SK-N-SH (cell line): ENCODE data around the gene FDXACB1. TPM values are rescaled to one million over a fixed set of nuclear protein-coding genes. Genes with fewer than 3 reads are reported as not detected.
A peak's percentile ranks its signal among the peaks of the same experiment; 100 is the strongest.

Source experiments
- CTCF ChIA-PET: fragments of 300-600, 350-600 bp; formaldehyde crosslinking; extraction: SDS; loops from one replicate; lab custom pipeline; 2021; lab: Yijun Ruan, JAX
- POLR2A ChIA-PET: fragments of 350-600 bp; sonication (Branson Sonifier 250); formaldehyde crosslinking; extraction: SDS; loops from one replicate; lab custom pipeline; 2020; ENCODE audit warnings: antibody characterized with exemption, inconsistent platforms; lab: Yijun Ruan, JAX
- DNase-seq: peaks from one replicate; pipeline ENCODE4 v3.0.0; 2012
- H2AFZ ChIP-seq: fragments of 200-600 bp; sonication (generic); 2 replicates; pipeline ENCODE4 v1.8.1; 2016; ENCODE audit warnings: antibody characterized with exemption, mild to moderate bottlenecking, low read depth
- H3F3A ChIP-seq: fragments of 200-600 bp; sonication (generic); replicated peaks from 2 replicates; pipeline ENCODE3; 2016; ENCODE audit warnings: antibody characterized with exemption, mild to moderate bottlenecking; ENCODE audit not compliant: insufficient read depth
- H3K27ac ChIP-seq, 2 experiments: fragments of 200-500 bp in 1 of 2; fragments of 200-600 bp in 1 of 2; sonication (Bioruptor generic) in 1 of 2; sonication (generic), shearing (Covaris generic) in 1 of 2; 2 replicates each; pipeline versions ENCODE4 v1.5.1 to v1.6.1; 2014 to 2016; ENCODE audit warnings: low read depth in 2 of 2, inconsistent platforms in 1 of 2, low read length in 1 of 2, mild to moderate bottlenecking in 1 of 2, mixed read lengths in 1 of 2
- H3K27me3 ChIP-seq: fragments of 200-600 bp; sonication (generic), shearing (Covaris generic); 2 replicates; pipeline ENCODE4 v1.6.1; 2016; ENCODE audit warnings: mixed run types; ENCODE audit not compliant: insufficient read depth
- H3K36me3 ChIP-seq, 2 experiments: fragments of 200-500 bp in 1 of 2; fragments of 200-600 bp in 1 of 2; sonication (Bioruptor generic) in 1 of 2; sonication (generic) in 1 of 2; replicated peaks in 1 of 2; 2 replicates each; pipeline versions ENCODE3 to v1.5.1; 2014 to 2016; ENCODE audit warnings: low read length in 1 of 2, mild to moderate bottlenecking in 1 of 2; ENCODE audit not compliant: insufficient read depth in 2 of 2, control insufficient read depth in 1 of 2
- H3K4me1 ChIP-seq, 2 experiments: fragments of 200-500 bp in 1 of 2; fragments of 200-600 bp in 1 of 2; sonication (Bioruptor generic) in 1 of 2; sonication (generic), shearing (Covaris generic) in 1 of 2; 2 replicates each; pipeline versions ENCODE4 v1.5.1 to v1.6.1; 2014 to 2016; ENCODE audit warnings: low read depth in 1 of 2, low read length in 1 of 2, mixed run types in 1 of 2; ENCODE audit not compliant: insufficient read depth in 2 of 2, control insufficient read depth in 1 of 2
- H3K4me2 ChIP-seq: fragments of 200-600 bp; sonication (generic), shearing (Covaris generic); 2 replicates; pipeline ENCODE4 v1.6.1; 2017; ENCODE audit warnings: mixed run types
- H3K4me3 ChIP-seq, 2 experiments: fragments of 200-500 bp in 1 of 2; fragments of 200-600 bp in 1 of 2; sonication (Bioruptor generic) in 1 of 2; sonication (generic), shearing (Covaris generic) in 1 of 2; 2 replicates each; pipeline versions ENCODE4 v1.5.1 to v1.8.1; 2014 to 2016; ENCODE audit warnings: low read depth in 2 of 2, inconsistent platforms in 1 of 2, low read length in 1 of 2, mild to moderate bottlenecking in 1 of 2, mixed read lengths in 1 of 2, moderate library complexity in 1 of 2
- H3K79me2 ChIP-seq: fragments of 200-600 bp; sonication (generic); 2 replicates; pipeline ENCODE4 v1.8.1; 2017; ENCODE audit warnings: mild to moderate bottlenecking; ENCODE audit not compliant: insufficient read depth
- H3K9ac ChIP-seq: fragments of 200-600 bp; sonication (generic); 2 replicates; pipeline ENCODE4 v1.6.1; 2017; ENCODE audit warnings: mixed run types
- H3K9me2 ChIP-seq: fragments of 200-600 bp; sonication (generic); 2 replicates; pipeline ENCODE4 v1.6.1; 2017; ENCODE audit warnings: mixed run types
- H3K9me3 ChIP-seq: fragments of 200-600 bp; sonication (generic); 2 replicates; pipeline ENCODE4 v1.6.1; 2017; ENCODE audit warnings: mixed run types, mild to moderate bottlenecking, moderate library complexity
- H4K20me1 ChIP-seq: fragments of 200-600 bp; sonication (generic); 2 replicates; pipeline ENCODE4 v1.6.1; 2017; ENCODE audit warnings: mild to moderate bottlenecking, mixed run types; ENCODE audit not compliant: insufficient read depth
- CHD2 ChIP-seq: fragments of 150-350 bp; IDR thresholded peaks from 2 replicates; pipeline ENCODE4 v1.6.1; 2018; ENCODE audit warnings: low read length; ENCODE audit not compliant: partially characterized antibody
- EP300 ChIP-seq, 2 experiments: IDR thresholded peaks; 2 replicates each; pipeline versions ENCODE4 v1.4.0 to v1.6.1; 2012; ENCODE audit warnings: borderline replicate concordance in 1 of 2, low read depth in 1 of 2, low read length in 1 of 2
- FOSL2 ChIP-seq: IDR thresholded peaks from 2 replicates; pipeline ENCODE4 v1.4.0; 2012; ENCODE audit warnings: low read depth, mild to moderate bottlenecking, moderate library complexity, borderline replicate concordance
- FOXJ3 ChIP-seq: sonication (generic); formaldehyde crosslinking; IDR thresholded peaks from 2 replicates; pipeline ENCODE4 v1.5.1; 2020; ENCODE audit warnings: mild to moderate bottlenecking, missing genetic modification reagents
- FOXM1 ChIP-seq: IDR thresholded peaks from 2 replicates; pipeline ENCODE4 v1.4.0; 2012; ENCODE audit warnings: low read depth, mild to moderate bottlenecking
- GABPA ChIP-seq: IDR thresholded peaks from 2 replicates; pipeline ENCODE4 v1.4.0; 2012; ENCODE audit warnings: low read depth, mild to moderate bottlenecking
- GATA2 ChIP-seq: sonication (generic); formaldehyde crosslinking; IDR thresholded peaks from 2 replicates; pipeline ENCODE4 v1.5.0; 2020; ENCODE audit warnings: mild to moderate bottlenecking, missing genetic modification reagents
- JUND ChIP-seq: IDR thresholded peaks from 2 replicates; pipeline ENCODE4 v1.4.0; 2012
- MXI1 ChIP-seq: IDR thresholded peaks from 2 replicates; pipeline ENCODE4 v1.6.1; 2012; ENCODE audit warnings: mild to moderate bottlenecking, low read depth, low read length, improper control_type of control experiment
- NFIC ChIP-seq: IDR thresholded peaks from 2 replicates; pipeline ENCODE4 v1.4.0; 2012; ENCODE audit warnings: borderline replicate concordance
- NRF1 ChIP-seq: IDR thresholded peaks from 2 replicates; pipeline ENCODE4 v1.6.1; 2012; ENCODE audit warnings: low read depth, mild to moderate bottlenecking, low read length
- PBX3 ChIP-seq: IDR thresholded peaks from 2 replicates; pipeline ENCODE4; 2012
- POLR2AphosphoS5 ChIP-seq: IDR thresholded peaks from 2 replicates; pipeline ENCODE4 v1.6.1; 2012; ENCODE audit warnings: low read depth, low read length
- RCOR1 ChIP-seq: fragments of 150-350 bp; IDR thresholded peaks from 2 replicates; pipeline ENCODE4 v1.6.1; 2017; ENCODE audit warnings: antibody characterized with exemption, low read length
- REST ChIP-seq: IDR thresholded peaks from 2 replicates; pipeline ENCODE4 v1.6.1; 2012; ENCODE audit warnings: mild to moderate bottlenecking, low read depth, low read length, moderate library complexity
- RFX5 ChIP-seq: IDR thresholded peaks from 2 replicates; pipeline ENCODE4 v1.6.1; 2012; ENCODE audit warnings: mild to moderate bottlenecking, improper control_type of control experiment, low read length
- RXRA ChIP-seq: IDR thresholded peaks from 2 replicates; pipeline ENCODE4 v1.4.0; 2012; ENCODE audit warnings: low read depth, mild to moderate bottlenecking, borderline replicate concordance
- SIN3A ChIP-seq: IDR thresholded peaks from 2 replicates; pipeline ENCODE4 v1.6.1; 2012; ENCODE audit warnings: low read depth, mild to moderate bottlenecking, low read length, moderate library complexity, borderline replicate concordance
- SMC3 ChIP-seq: IDR thresholded peaks from 2 replicates; pipeline ENCODE4 v1.6.1; 2012; ENCODE audit warnings: low read depth, low read length, improper control_type of control experiment
- TAF1 ChIP-seq: IDR thresholded peaks from 2 replicates; pipeline ENCODE4 v1.6.1; 2012; ENCODE audit warnings: low read depth, mild to moderate bottlenecking, low read length, moderate library complexity, borderline replicate concordance
- TCF12 ChIP-seq: IDR thresholded peaks from 2 replicates; pipeline ENCODE4 v1.4.0; 2012
- TEAD4 ChIP-seq: IDR thresholded peaks from 2 replicates; pipeline ENCODE4 v1.4.0; 2012; ENCODE audit warnings: mild to moderate bottlenecking, borderline replicate concordance; ENCODE audit not compliant: insufficient read depth
- USF1 ChIP-seq: IDR thresholded peaks from 2 replicates; pipeline ENCODE4 v1.4.0; 2012; ENCODE audit warnings: low read depth, borderline replicate concordance
- YY1 ChIP-seq: IDR thresholded peaks from 2 replicates; pipeline ENCODE4 v1.4.0; 2012; ENCODE audit warnings: low read depth, mild to moderate bottlenecking
- whole genome bisulfite sequencing: methylation state at CpG from one replicate; pipeline ENCODE4 v1.1.6; 2017; ENCODE audit warnings: low lambda C conversion rate; 5-methylcytosine and 5-hydroxymethylcytosine counted together
- polyA plus RNA-seq, 3 experiments: library from polyadenylated mRNA; depleted of rRNA; stranded (reverse); fragments of >200 nt; gene quantifications; 2 replicates each; pipeline ENCODE4 v1.2.3, GENCODE V29; 2012

The FDXACB1 gene
- polyA plus RNA-seq, 1 of the 3 experiments (the other 2 are of a cell fraction), result 2.8 TPM

GRCh38 chr11:111846636-111847035 lies 32.3 kb downstream of the FDXACB1 start:
- peaks cover 8 to 29% of the 10 kb centered on the region in 2 experiments for H3K36me3 ChIP-seq
- H2AFZ ChIP-seq, result 0 out of 2 replicates have a peak overlapping the region, but pooled peaks have one; percentile 43
- CTCF ChIA-PET, result interaction anchor here (0.7 to 10.7 kb wide), 9 partner anchors 11 to 280 kb away, joined by 3 to 101 read pairs (median 4); no protein-coding TSS in a partner anchor
- H3K27ac ChIP-seq, result peak overlapping the region; percentile 76 to 94; a peak in 3 of 4 replicates
- H4K20me1 ChIP-seq, result no peaks in the 10 kb centered on the region
- peak; percentile 55 for TF ChIP-seq JUND
- peak; percentile 89 for TF ChIP-seq PBX3
- TF ChIP-seq MXI1, result no peak
- no peak for TF ChIP-seq CHD2
- TF ChIP-seq NFIC, result peak; percentile 47; the same call in 1 of the 2 replicates
- TF ChIP-seq SIN3A, result no peak
- peak; percentile 58; the same call in 1 of the 2 replicates for TF ChIP-seq TCF12
- no peak for TF ChIP-seq FOXJ3 (CRISPR knock-in tag)
- no peak for TF ChIP-seq RCOR1
- peak; percentile 70; the same call in 1 of the 2 replicates for TF ChIP-seq FOSL2
- TF ChIP-seq GATA2, result no peak
- TF ChIP-seq, all 33 proteins: peak for 5
- H3F3A ChIP-seq, result peaks cover 33% of the 10 kb centered on the region
- no peaks in the 10 kb centered on the region for H3K9me3 ChIP-seq
- POLR2A ChIA-PET, result interaction anchor here (0.7 kb wide), 1 partner anchor 12 kb away, joined by 3 read pairs; no protein-coding TSS in a partner anchor
- H3K4me1 ChIP-seq, result peaks cover 6 to 21% of the 10 kb centered on the region in 2 experiments
- no peak for DNase-seq
- 0% methylated on average over 1 of the region's 1 CpG for WGBS
- H3K4me3 ChIP-seq, result no peak overlapping the region
- no peaks in the 10 kb centered on the region for H3K27me3 ChIP-seq
- peak overlapping the region; percentile 35; the same call in 1 of the 2 replicates for H3K4me2 ChIP-seq
- H3K9me2 ChIP-seq, result no peaks in the 10 kb centered on the region
- no peaks in the 10 kb centered on the region for H3K79me2 ChIP-seq
- H3K9ac ChIP-seq, result peak overlapping the region; percentile 59; the same call in 1 of the 2 replicates

- peaks cover 33% of the 10 kb centered on the region for H3F3A ChIP-seq
- H3K79me2 ChIP-seq, result no peaks in the 10 kb centered on the region
- no peaks in the 10 kb centered on the region for H4K20me1 ChIP-seq
- peak; percentile 6 for DNase-seq
- ChIA-PET POLR2A (interaction anchor here (0.7 kb wide), 1 partner anchor 11 kb away, joined by 3 read pairs; no protein-coding TSS in a partner anchor), CTCF (interaction anchor here (0.7 to 10.7 kb wide), 10 partner anchors 10 to 280 kb away, joined by 3 to 101 read pairs (median 4); no protein-coding TSS in a partner anchor)
- H3K27ac ChIP-seq, result peak overlapping the region; percentile 76 to 94; a peak in 3 of 4 replicates
- H3K4me3 ChIP-seq, result no peak overlapping the region
- peaks cover 6 to 21% of the 10 kb centered on the region in 2 experiments for H3K4me1 ChIP-seq
- H3K36me3 ChIP-seq, result peaks cover 8 to 29% of the 10 kb centered on the region in 2 experiments
- H3K9ac ChIP-seq, result peak overlapping the region; percentile 59; the same call in 1 of the 2 replicates
- no peaks in the 10 kb centered on the region for H3K27me3 ChIP-seq
- no peaks in the 10 kb centered on the region for H3K9me2 ChIP-seq
- no peaks in the 10 kb centered on the region for H3K9me3 ChIP-seq
- peak overlapping the region; percentile 35; the same call in 1 of the 2 replicates for H3K4me2 ChIP-seq
- 0 out of 2 replicates have a peak overlapping the region, but pooled peaks have one; percentile 43 for H2AFZ ChIP-seq
- 32% methylated on average over 2 of the region's 2 CpGs for WGBS
- TF ChIP-seq TEAD4, result no peak
- TF ChIP-seq GATA2, result no peak
- no peak for TF ChIP-seq NRF1
- no peak for TF ChIP-seq USF1
- no peak for TF ChIP-seq SIN3A
- TF ChIP-seq SMC3, result no peak
- peak; percentile 51 for TF ChIP-seq JUND
- TF ChIP-seq REST, result no peak
- no peak for TF ChIP-seq FOXM1
- no peak for TF ChIP-seq YY1
- TF ChIP-seq POLR2AphosphoS5, result no peak
- TF ChIP-seq GABPA, result no peak
- TF ChIP-seq EP300 (IDR thresholded peaks at IDR 0.05; ENCODE audit: borderline replicate concordance in 1 of 2, low read depth in 1 of 2, low read length in 1 of 2), result 0 out of 4 replicates have a peak, but pooled peaks of 1 of the 2 experiments have one; percentile 49
- no peak for TF ChIP-seq TAF1
- TF ChIP-seq RFX5, result no peak
- peak; percentile 46; the same call in 1 of the 2 replicates for TF ChIP-seq RXRA
Measured at GRCh38 chr11:111846063-111846462, 32.9 kb downstream of the FDXACB1 start.
